ENCODE results near the gene CALCOCO1.

DNA sequence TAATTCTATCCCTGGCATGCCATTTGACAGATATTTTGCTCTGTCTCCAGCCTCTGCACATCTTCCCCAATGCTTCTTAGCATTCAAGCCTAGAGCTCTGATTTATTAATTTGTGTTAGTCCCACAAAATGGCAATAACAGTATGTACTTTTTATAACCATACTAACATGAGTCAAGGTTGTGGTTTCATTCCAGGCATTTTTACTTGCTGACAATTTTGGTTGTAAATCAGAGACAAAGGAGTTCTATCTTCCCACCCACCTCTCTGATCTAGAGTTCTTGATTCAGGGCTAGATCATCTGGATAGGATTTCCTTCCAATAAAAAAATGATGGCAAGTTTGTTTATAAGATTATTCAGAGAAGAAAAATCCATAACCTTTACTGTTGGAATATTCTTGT, 43.0 kb upstream of the CALCOCO1 start:
- TF ChIP-seq, protein P1, sequence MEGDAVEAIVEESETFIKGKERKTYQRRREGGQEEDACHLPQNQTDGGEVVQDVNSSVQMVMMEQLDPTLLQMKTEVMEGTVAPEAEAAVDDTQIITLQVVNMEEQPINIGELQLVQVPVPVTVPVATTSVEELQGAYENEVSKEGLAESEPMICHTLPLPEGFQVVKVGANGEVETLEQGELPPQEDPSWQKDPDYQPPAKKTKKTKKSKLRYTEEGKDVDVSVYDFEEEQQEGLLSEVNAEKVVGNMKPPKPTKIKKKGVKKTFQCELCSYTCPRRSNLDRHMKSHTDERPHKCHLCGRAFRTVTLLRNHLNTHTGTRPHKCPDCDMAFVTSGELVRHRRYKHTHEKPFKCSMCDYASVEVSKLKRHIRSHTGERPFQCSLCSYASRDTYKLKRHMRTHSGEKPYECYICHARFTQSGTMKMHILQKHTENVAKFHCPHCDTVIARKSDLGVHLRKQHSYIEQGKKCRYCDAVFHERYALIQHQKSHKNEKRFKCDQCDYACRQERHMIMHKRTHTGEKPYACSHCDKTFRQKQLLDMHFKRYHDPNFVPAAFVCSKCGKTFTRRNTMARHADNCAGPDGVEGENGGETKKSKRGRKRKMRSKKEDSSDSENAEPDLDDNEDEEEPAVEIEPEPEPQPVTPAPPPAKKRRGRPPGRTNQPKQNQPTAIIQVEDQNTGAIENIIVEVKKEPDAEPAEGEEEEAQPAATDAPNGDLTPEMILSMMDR (IDR thresholded peaks at IDR 0.05; ENCODE audit: poor library complexity) = no peak
- TF ChIP-seq EZH2 (IDR thresholded peaks at IDR 0.05; ENCODE audit: borderline replicate concordance) (no peak), EZH2phosphoT487 (IDR thresholded peaks at IDR 0.05; ENCODE audit: low read depth, severe bottlenecking, unreplicated experiment) (no peak)

Measured in hepatocyte (in vitro differentiated cells).